GM23338 (cell line): ENCODE measurements around the gene HTT. TPM values are rescaled to one million over a fixed set of nuclear protein-coding genes. Genes with fewer than 3 reads are reported as not detected.

Source experiments
- ATAC-seq: fragments of 200-7000 bp; cut with Tn5 transposase; 3 replicates; pipeline ENCODE4 v1.9.1; 2020
- DNase-seq: peaks from one replicate; pipeline ENCODE4 v3.0.0-alpha.2; 2015; ENCODE audit warnings: low spot score
- H2AFZ ChIP-seq: fragments of 200-600 bp; sonication (generic); 2 replicates; pipeline ENCODE4 v1.8.0; 2016; ENCODE audit warnings: antibody characterized with exemption, mild to moderate bottlenecking, moderate library complexity
- H3F3A ChIP-seq: fragments of 200-600 bp; sonication (generic); replicated peaks from 2 replicates; pipeline ENCODE4 v1.8.0; 2017; ENCODE audit warnings: antibody characterized with exemption, mixed run types, low read depth
- H3K27ac ChIP-seq: fragments of 200-600 bp; sonication (generic); 2 replicates; pipeline ENCODE4 v1.6.1; 2016; ENCODE audit warnings: low read depth
- H3K27me3 ChIP-seq: fragments of 200-600 bp; sonication (generic); 2 replicates; pipeline ENCODE4 v1.8.0; 2016; ENCODE audit warnings: mild to moderate bottlenecking, mixed run types, moderate library complexity; ENCODE audit not compliant: insufficient read depth
- H3K36me3 ChIP-seq: fragments of 200-600 bp; sonication (generic); 2 replicates; pipeline ENCODE4 v1.8.0; 2016; ENCODE audit warnings: mild to moderate bottlenecking; ENCODE audit not compliant: insufficient read depth
- H3K4me1 ChIP-seq: fragments of 200-600 bp; sonication (generic); 2 replicates; pipeline ENCODE4 v1.8.0; 2016; ENCODE audit warnings: mild to moderate bottlenecking, moderate library complexity; ENCODE audit not compliant: insufficient read depth
- H3K4me2 ChIP-seq: fragments of 200-600 bp; sonication (generic); 2 replicates; pipeline ENCODE4 v1.7.1; 2017; ENCODE audit warnings: mixed run types
- H3K4me3 ChIP-seq: fragments of 200-600 bp; sonication (generic); 2 replicates; pipeline ENCODE4 v1.6.1; 2016; ENCODE audit warnings: mixed run types
- H3K79me2 ChIP-seq: fragments of 200-600 bp; sonication (generic); replicated peaks from 2 replicates; pipeline ENCODE4 v1.8.0; 2017; ENCODE audit warnings: mild to moderate bottlenecking; ENCODE audit not compliant: insufficient read depth
- H3K9me2 ChIP-seq: fragments of 200-600 bp; sonication (generic); 2 replicates; pipeline ENCODE4 v1.8.0; 2017; ENCODE audit not compliant: insufficient read depth
- H4K20me1 ChIP-seq: fragments of 200-600 bp; sonication (generic); replicated peaks from 2 replicates; pipeline ENCODE4 v1.8.0; 2017; ENCODE audit warnings: mild to moderate bottlenecking; ENCODE audit not compliant: insufficient read depth
- H3K27ac Mint-ChIP-seq: 2 replicates; pipeline ENCODE4 v1.8.0; 2020; ENCODE audit warnings: inconsistent platforms, mild to moderate bottlenecking, moderate library complexity, mixed read lengths
- H3K27me3 Mint-ChIP-seq: 3 replicates; pipeline ENCODE4 v1.8.0; 2022; ENCODE audit warnings: low read depth, mild to moderate bottlenecking, moderate library complexity, mixed read lengths, inconsistent platforms; ENCODE audit not compliant: insufficient read depth, poor library complexity
- H3K36me3 Mint-ChIP-seq: 3 replicates; pipeline ENCODE4 v1.8.0; 2021; ENCODE audit warnings: low read depth, mild to moderate bottlenecking, inconsistent platforms, moderate library complexity, mixed read lengths
- H3K4me1 Mint-ChIP-seq: 3 replicates; pipeline ENCODE4 v1.8.0; 2020; ENCODE audit warnings: mild to moderate bottlenecking, inconsistent platforms, mixed read lengths
- H3K4me3 Mint-ChIP-seq: 3 replicates; pipeline ENCODE4 v1.8.0; 2021; ENCODE audit warnings: moderate library complexity, mild to moderate bottlenecking, inconsistent platforms, mixed read lengths
- H3K9me3 Mint-ChIP-seq: 3 replicates; pipeline ENCODE4 v1.8.0; 2020; ENCODE audit warnings: moderate library complexity, mild to moderate bottlenecking, inconsistent platforms, mixed read lengths
- CREB1 ChIP-seq: fragments of 250-450 bp; sonication (Bioruptor Pico); IDR thresholded peaks from 2 replicates; pipeline ENCODE4 v1.5.0; 2020; ENCODE audit warnings: low read depth, mild to moderate bottlenecking, moderate library complexity
- CTCF ChIP-seq, 2 experiments: fragments of 200-600 bp in 1 of 2; sonication (generic) in 1 of 2; conservative IDR thresholded peaks; 2 replicates each; pipeline versions ENCODE4 v1.5.1 to v1.6.1; 2016 to 2017; ENCODE audit warnings: antibody characterized with exemption in 2 of 2, low read depth in 2 of 2, mild to moderate bottlenecking in 2 of 2, moderate library complexity in 1 of 2
- ETS1 ChIP-seq: IDR thresholded peaks from 2 replicates; pipeline ENCODE4 v1.6.1; 2016; ENCODE audit warnings: antibody characterized with exemption
- EZH2 ChIP-seq: fragments of 200-600 bp; sonication (generic); IDR thresholded peaks from one replicate; pipeline ENCODE4 v1.8.0; 2017; ENCODE audit warnings: antibody characterized with exemption, mild to moderate bottlenecking, low read depth; ENCODE audit not compliant: unreplicated experiment
- EZH2phosphoT487 ChIP-seq: fragments of 200-600 bp; sonication (generic); IDR thresholded peaks from one replicate; pipeline ENCODE4 v1.8.1; 2018; ENCODE audit warnings: antibody characterized with exemption; ENCODE audit not compliant: unreplicated experiment
- JUNB ChIP-seq: IDR thresholded peaks from one replicate; pipeline ENCODE4 v1.6.1; 2016; ENCODE audit warnings: antibody characterized with exemption; ENCODE audit not compliant: unreplicated experiment
- NANOG ChIP-seq: IDR thresholded peaks from 2 replicates; pipeline ENCODE4 v1.6.1; 2016; ENCODE audit warnings: antibody characterized with exemption, borderline replicate concordance
- POLR2AphosphoS5 ChIP-seq: IDR thresholded peaks from 2 replicates; pipeline ENCODE4 v1.6.1; 2016; ENCODE audit warnings: antibody characterized with exemption, low read depth
- REST ChIP-seq: IDR thresholded peaks from one replicate; pipeline ENCODE4 v1.6.1; 2018; ENCODE audit warnings: antibody characterized with exemption; ENCODE audit not compliant: unreplicated experiment
- STAT1 ChIP-seq: IDR thresholded peaks from one replicate; pipeline ENCODE4 v1.6.1; 2016; ENCODE audit warnings: antibody characterized with exemption; ENCODE audit not compliant: unreplicated experiment
- ZNF114 ChIP-seq: fragments of 250-450 bp; sonication (Bioruptor Pico); IDR thresholded peaks from 2 replicates; pipeline ENCODE4 v1.5.0; 2020; ENCODE audit warnings: mild to moderate bottlenecking, moderate library complexity
- ZNF331 ChIP-seq: fragments of 250-450 bp; sonication (Bioruptor Pico); IDR thresholded peaks from 2 replicates; pipeline ENCODE4 v1.5.0; 2020; ENCODE audit warnings: low read depth, mild to moderate bottlenecking, moderate library complexity
- ZNF462 ChIP-seq: fragments of 250-450 bp; sonication (Bioruptor Pico); IDR thresholded peaks from 2 replicates; pipeline ENCODE4 v1.5.0; 2020; ENCODE audit warnings: mild to moderate bottlenecking, moderate library complexity
- polyA plus RNA-seq: library from polyadenylated mRNA; unstranded; fragments of >200 nt; fragmentation: Nextera tagmentation; extraction: Ambion mirVana; gene quantifications from 2 replicates; pipeline ENCODE4 v1.2.1, GENCODE V29; 2016
- total RNA-seq: library from RNA; depleted of rRNA; stranded (reverse); fragments of >200 nt; shearing (Covaris generic); gene quantifications from 2 replicates; pipeline ENCODE4 v1.2.3, GENCODE V29; 2014

Gene HTT
- total and polyA plus RNA-seq, 2 experiments from 2014 or later, result 26.6 to 67.7 TPM

GRCh38 chr4:3257103-3257555 lies 182.6 kb downstream of the HTT start:
- Histone ChIP-seq H2AFZ (no peak overlapping the region), H3F3A (no peaks in the 10 kb centered on the region), H3K4me3 (no peak overlapping the region), H3K27ac (no peak overlapping the region), H3K36me3 (no peaks in the 10 kb centered on the region), H3K27me3 (no peaks in the 10 kb centered on the region), H3K9me2 (no peaks in the 10 kb centered on the region), H3K4me2 (no peak overlapping the region), H4K20me1 (no peaks in the 10 kb centered on the region), H3K4me1 (no peaks in the 10 kb centered on the region), H3K79me2 (no peaks in the 10 kb centered on the region)
- DNase-seq (no peak), ATAC-seq (no peak)
- no peak overlapping the region for H3K4me3 Mint-ChIP-seq
- peaks cover 4% of the 10 kb centered on the region for H3K27me3 Mint-ChIP-seq
- H3K9me3 Mint-ChIP-seq, result no peaks in the 10 kb centered on the region; the same call in 2 of the 3 replicates
- H3K4me1 Mint-ChIP-seq, result no peaks in the 10 kb centered on the region; the same call in 2 of the 3 replicates
- H3K27ac Mint-ChIP-seq, result no peak overlapping the region
- H3K36me3 Mint-ChIP-seq, result no peaks in the 10 kb centered on the region; the same call in 2 of the 3 replicates
- TF ChIP-seq EZH2, result no peak
- no peak for TF ChIP-seq ETS1
- TF ChIP-seq ZNF331 (CRISPR knock-in tag), result no peak
- no peak for TF ChIP-seq ZNF462 (CRISPR knock-in tag)
- no peak for TF ChIP-seq JUNB
- TF ChIP-seq REST, result no peak
- TF ChIP-seq CTCF (conservative IDR thresholded peaks at IDR 0.05; ENCODE audit: low read depth in 2 of 2), result no peak
- no peak for TF ChIP-seq NANOG
- TF ChIP-seq STAT1, result no peak
- no peak for TF ChIP-seq ZNF114 (CRISPR knock-in tag)
- TF ChIP-seq CREB1, result no peak
- TF ChIP-seq POLR2AphosphoS5, result no peak
- no peak for TF ChIP-seq EZH2phosphoT487
